OCI-LY7 (cell line): ENCODE measurements around the gene MYO7A. TPM values are rescaled to one million over a fixed set of nuclear protein-coding genes. Genes with fewer than 3 reads are reported as not detected.

ENCODE experiments used
- BruUV-seq: library from RNA; stranded (reverse); fragments of 400-500 nt; replicated peaks from 2 replicates; lab custom pipeline; 2021; lab: Mats Ljungman, UMichigan
- CTCF ChIA-PET: fragments of 300-600 bp; sonication (Branson Sonifier 250); formaldehyde crosslinking; loops from one replicate; lab custom pipeline; 2022; ENCODE audit warnings: antibody characterized with exemption; ENCODE audit not compliant: unreplicated experiment; lab: Charles Lee
- POLR2A ChIA-PET: fragments of 300-600 bp; sonication (Branson Sonifier 250); formaldehyde crosslinking; loops from one replicate; lab custom pipeline; 2022; ENCODE audit warnings: antibody characterized with exemption; lab: Charles Lee
- DNase-seq: peaks from one replicate; pipeline ENCODE4 v3.0.0-alpha.2; 2015; ENCODE audit warnings: low spot score
- H2AFZ ChIP-seq: fragments of 200-600 bp; sonication (generic), shearing (Covaris generic); 2 replicates; pipeline ENCODE4 v1.6.1; 2014; ENCODE audit warnings: mild to moderate bottlenecking, antibody characterized with exemption, low read length, moderate library complexity
- H3K27ac ChIP-seq: fragments of 200-600 bp; sonication (generic); 2 replicates; pipeline ENCODE4 v1.5.1; 2014; ENCODE audit warnings: mixed run types, low read depth, mild to moderate bottlenecking, moderate library complexity, low read length, inconsistent platforms; ENCODE audit not compliant: poor library complexity, severe bottlenecking
- H3K36me3 ChIP-seq: fragments of 200-600 bp; sonication (generic); 2 replicates; pipeline ENCODE4 v1.6.1; 2014; ENCODE audit warnings: mild to moderate bottlenecking, antibody characterized with exemption, low read length, moderate library complexity, mixed read lengths; ENCODE audit not compliant: insufficient read depth
- H3K4me1 ChIP-seq: fragments of 200-600 bp; sonication (generic); 2 replicates; pipeline ENCODE4 v1.5.1; 2014; ENCODE audit warnings: mild to moderate bottlenecking, low read length; ENCODE audit not compliant: insufficient read depth, poor library complexity, severe bottlenecking
- H3K4me2 ChIP-seq: fragments of 200-600 bp; sonication (generic); 2 replicates; pipeline ENCODE4 v1.6.1; 2014; ENCODE audit warnings: mild to moderate bottlenecking, low read length
- H3K4me3 ChIP-seq: fragments of 200-600 bp; sonication (generic); 2 replicates; pipeline ENCODE4 v1.5.1; 2014; ENCODE audit warnings: mild to moderate bottlenecking, low read depth, low read length; ENCODE audit not compliant: poor library complexity, severe bottlenecking
- H3K79me2 ChIP-seq: fragments of 200-600 bp; sonication (generic); 2 replicates; pipeline ENCODE4 v1.6.1; 2016; ENCODE audit warnings: low read depth, mild to moderate bottlenecking, low read length, moderate library complexity, mixed read lengths; ENCODE audit not compliant: insufficient read depth
- H3K9me2 ChIP-seq: fragments of 200-600 bp; sonication (generic); 2 replicates; pipeline ENCODE4 v1.6.1; 2016; ENCODE audit warnings: mild to moderate bottlenecking, low read length, mixed read lengths; ENCODE audit not compliant: insufficient read depth
- H3K9me3 ChIP-seq: fragments of 200-600 bp; sonication (generic); 2 replicates; pipeline ENCODE4 v1.6.1; 2014; ENCODE audit warnings: mild to moderate bottlenecking, mixed run types, low read length, mixed read lengths
- H4K20me1 ChIP-seq: fragments of 200-600 bp; sonication (generic); 2 replicates; pipeline ENCODE4 v1.6.1; 2014; ENCODE audit warnings: mild to moderate bottlenecking, antibody characterized with exemption, low read length, moderate library complexity, mixed read lengths; ENCODE audit not compliant: insufficient read depth
- EZH2phosphoT487 ChIP-seq: fragments of 200-600 bp; sonication (generic); IDR thresholded peaks from 2 replicates; pipeline ENCODE4 v1.6.1; 2018; ENCODE audit warnings: low read depth, borderline replicate concordance, mild to moderate bottlenecking, mixed run types, antibody characterized with exemption, low read length, moderate library complexity, mixed read lengths
- intact Hi-C: fragments of 100-400 bp; cut with micrococcal nuclease; formaldehyde crosslinking; loops from one replicate; pipeline ENCODE4 v1.10.0; 2022; ENCODE audit not compliant: unreplicated experiment
- total RNA-seq, 2 experiments: library from RNA; depleted of rRNA in 1 of 2; stranded (reverse); fragments of >200 nt in 1 of 2; shearing (Covaris generic) in 1 of 2; gene quantifications; 2 replicates each; pipeline ENCODE4 v1.2.3, GENCODE V29; 2014 to 2022
- TF ChIP-seq, protein P1 (sequence below): fragments of 200-600 bp; sonication (generic); conservative IDR thresholded peaks from 2 replicates; pipeline ENCODE4 v1.5.1; 2014; ENCODE audit warnings: mild to moderate bottlenecking, antibody characterized with exemption, low read length, moderate library complexity, mixed read lengths

The MYO7A gene
- total RNA-seq, 2 experiments from 2014 or later: not detected

DNA sequence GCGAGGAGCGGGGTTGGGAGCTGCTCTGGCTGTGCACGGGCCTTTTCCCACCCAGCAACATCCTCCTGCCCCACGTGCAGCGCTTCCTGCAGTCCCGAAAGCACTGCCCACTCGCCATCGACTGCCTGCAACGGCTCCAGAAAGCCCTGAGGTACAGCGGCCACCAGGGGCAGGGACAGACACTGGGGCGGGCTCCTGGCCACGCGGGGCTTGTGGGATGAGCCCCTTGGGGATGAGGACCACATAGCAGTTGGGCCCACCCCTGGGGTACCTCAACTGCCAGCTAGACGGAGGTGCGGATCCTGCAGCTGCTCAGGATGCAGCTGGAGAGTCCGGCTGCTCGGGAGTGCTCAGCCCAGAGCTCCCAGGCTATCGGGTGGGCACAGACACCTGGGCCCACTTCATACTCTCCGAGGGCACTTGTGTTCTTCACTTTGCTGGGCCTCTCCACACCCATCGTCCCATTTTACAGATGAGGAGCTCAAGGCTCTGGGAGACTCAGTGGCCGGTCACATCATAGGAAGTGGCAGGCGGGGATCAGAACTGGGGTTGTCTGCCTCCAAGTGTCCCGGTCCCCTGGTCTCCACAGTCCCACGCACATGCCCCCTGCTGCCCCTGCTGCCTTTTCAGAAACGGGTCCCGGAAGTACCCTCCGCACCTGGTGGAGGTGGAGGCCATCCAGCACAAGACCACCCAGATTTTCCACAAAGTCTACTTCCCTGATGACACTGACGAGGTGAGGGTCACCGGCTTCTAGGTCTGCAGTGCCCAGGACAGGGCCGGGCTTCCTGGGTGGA lies 77.6 kb downstream of the MYO7A start:
- Histone ChIP-seq H3K27ac (no peak overlapping the region), H3K9me2 (no peaks in the 10 kb centered on the region), H3K9me3 (no peaks in the 10 kb centered on the region), H3K4me3 (no peak overlapping the region), H4K20me1 (no peaks in the 10 kb centered on the region), H3K4me1 (no peaks in the 10 kb centered on the region), H3K4me2 (no peak overlapping the region), H3K36me3 (no peaks in the 10 kb centered on the region), H3K79me2 (no peaks in the 10 kb centered on the region), H2AFZ (no peak overlapping the region)
- intact Hi-C loops: no loop called here
- no peak for DNase-seq
- ChIA-PET POLR2A (no interaction called here), CTCF (no interaction called here)
- no TSS peak for BruUV-seq
- no peak for TF ChIP-seq EZH2phosphoT487
- TF ChIP-seq, protein P1, sequence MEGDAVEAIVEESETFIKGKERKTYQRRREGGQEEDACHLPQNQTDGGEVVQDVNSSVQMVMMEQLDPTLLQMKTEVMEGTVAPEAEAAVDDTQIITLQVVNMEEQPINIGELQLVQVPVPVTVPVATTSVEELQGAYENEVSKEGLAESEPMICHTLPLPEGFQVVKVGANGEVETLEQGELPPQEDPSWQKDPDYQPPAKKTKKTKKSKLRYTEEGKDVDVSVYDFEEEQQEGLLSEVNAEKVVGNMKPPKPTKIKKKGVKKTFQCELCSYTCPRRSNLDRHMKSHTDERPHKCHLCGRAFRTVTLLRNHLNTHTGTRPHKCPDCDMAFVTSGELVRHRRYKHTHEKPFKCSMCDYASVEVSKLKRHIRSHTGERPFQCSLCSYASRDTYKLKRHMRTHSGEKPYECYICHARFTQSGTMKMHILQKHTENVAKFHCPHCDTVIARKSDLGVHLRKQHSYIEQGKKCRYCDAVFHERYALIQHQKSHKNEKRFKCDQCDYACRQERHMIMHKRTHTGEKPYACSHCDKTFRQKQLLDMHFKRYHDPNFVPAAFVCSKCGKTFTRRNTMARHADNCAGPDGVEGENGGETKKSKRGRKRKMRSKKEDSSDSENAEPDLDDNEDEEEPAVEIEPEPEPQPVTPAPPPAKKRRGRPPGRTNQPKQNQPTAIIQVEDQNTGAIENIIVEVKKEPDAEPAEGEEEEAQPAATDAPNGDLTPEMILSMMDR: no peak

DNA sequence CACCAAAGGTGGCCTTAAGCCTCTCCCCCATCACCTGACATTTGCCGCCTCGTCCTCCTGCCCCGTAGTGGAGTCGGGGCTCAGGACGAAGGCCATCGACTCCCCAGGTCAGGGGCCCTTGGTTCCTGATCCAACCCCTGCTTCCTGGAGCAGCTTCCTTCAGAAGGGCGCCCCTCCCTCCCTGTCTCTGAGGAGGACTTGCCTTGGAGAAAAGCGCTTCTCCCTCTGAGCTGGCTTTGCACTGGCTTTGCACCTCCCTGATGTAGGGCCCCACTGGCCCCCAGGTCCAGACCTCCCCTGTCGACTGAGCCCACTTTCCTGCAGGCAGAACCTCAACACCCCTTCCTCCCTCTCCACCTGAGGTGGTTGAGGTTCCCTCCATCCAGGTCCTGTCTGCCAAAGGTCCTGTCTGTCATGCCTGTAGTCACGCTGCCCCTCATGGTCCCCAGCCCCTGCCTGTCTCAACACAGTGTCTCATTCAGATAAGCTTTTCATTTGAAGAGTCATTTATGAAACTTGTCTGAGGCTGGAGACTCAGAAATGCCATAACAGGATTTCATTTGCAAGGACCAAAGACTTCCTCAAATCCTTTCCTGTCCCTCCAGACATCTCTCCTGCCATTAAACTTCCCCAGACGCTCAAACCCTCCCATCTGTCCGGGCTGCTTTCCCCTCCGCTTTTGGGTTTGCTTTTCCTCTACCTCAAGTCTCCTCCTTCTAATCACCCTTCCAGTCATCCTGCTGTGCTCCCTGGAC lies 78.4 kb downstream of the MYO7A start:
- no peak for DNase-seq

More for the DNA sequence above, 78.4 kb downstream of the MYO7A start:
- Histone ChIP-seq H3K4me3 (no peak overlapping the region), H3K4me2 (no peak overlapping the region), H3K79me2 (no peaks in the 10 kb centered on the region), H3K9me3 (no peaks in the 10 kb centered on the region), H3K4me1 (no peaks in the 10 kb centered on the region), H3K9me2 (no peaks in the 10 kb centered on the region), H3K27ac (no peak overlapping the region), H3K36me3 (no peaks in the 10 kb centered on the region), H2AFZ (no peak overlapping the region), H4K20me1 (no peaks in the 10 kb centered on the region)
- no TSS peak for BruUV-seq
- TF ChIP-seq, protein P1: no peak
- TF ChIP-seq EZH2phosphoT487: no peak
- intact Hi-C loops: no loop called here
- POLR2A ChIA-PET: no interaction called here
- CTCF ChIA-PET: no interaction called here
